ENCODE results near the gene RAX2. TPM values are rescaled to one million over a fixed set of nuclear protein-coding genes. Genes with fewer than 3 reads are reported as not detected.

Gene RAX2
- total and polyA plus RNA-seq, 9 of the 15 experiments (the other 6 are each of a cell fraction or from before 2014, with no cell fraction given) = not detected

DNA sequence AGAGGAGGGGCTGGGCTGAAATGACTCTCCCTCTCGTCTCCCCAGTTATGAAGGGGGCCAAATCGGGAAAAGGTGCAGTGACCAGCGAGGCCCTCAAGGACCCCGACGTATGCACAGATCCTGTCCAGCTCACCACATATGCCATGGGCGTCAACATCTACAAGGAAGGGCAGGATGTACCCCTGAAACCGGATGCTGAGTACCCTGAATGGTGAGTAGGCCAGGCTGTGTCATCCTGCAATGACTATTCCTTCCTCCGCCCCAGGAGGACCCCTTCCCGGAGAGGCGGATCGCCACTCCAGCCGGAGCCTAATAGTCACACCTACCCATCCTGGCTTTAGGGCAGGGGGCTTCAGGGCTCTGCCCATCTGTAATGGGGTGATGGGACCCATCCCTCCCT is 6.9 kb downstream of the RAX2 start:
- peak overlapping the region in 1 of 2 experiments; percentile 69; a peak in 2 of 4 replicates for H3K9ac ChIP-seq (ENCODE audit: insufficient read depth in 1 of 2, low read depth in 2 of 2, low read length in 2 of 2)
- no peak for FAIRE-seq
- no peaks in the 10 kb centered on the region for H3K9me1 ChIP-seq (ENCODE audit: control insufficient read depth, insufficient read depth, low read length)
- no peak for ATAC-seq
- H3K4me2 ChIP-seq (ENCODE audit: insufficient read depth, low read length) = no peak overlapping the region
- no peaks in the 10 kb centered on the region for H3K9me3 ChIP-seq (replicated peaks; ENCODE audit: control insufficient read depth, insufficient read depth, low read depth, low read length)
- no peak overlapping the region for H2AFZ ChIP-seq (ENCODE audit: low read depth, low read length)
- POLR2A ChIA-PET = interaction anchor here (4.0 kb wide), 1 partner anchor 8 kb away, joined by 48 read pairs; the partner anchor contains the start of gene RAX2
- intact Hi-C loops (cut with micrococcal nuclease) = no loop called here
- CTCF ChIA-PET (ENCODE audit: low intra/inter-chr PET ratio) = no interaction called here
- H3K27ac ChIP-seq (ENCODE audit: extremely low read depth, low read depth, low read length) = no peak overlapping the region
- peaks cover 20% of the 10 kb centered on the region for H3K79me2 ChIP-seq (ENCODE audit: control insufficient read depth, insufficient read depth, low read length)
- H3K4me3 ChIP-seq = no peak overlapping the region
- peaks cover 28% of the 10 kb centered on the region; the same call in 2 of the 3 replicates for H3K36me3 ChIP-seq (ENCODE audit: control insufficient read depth, insufficient read depth, low read length)
- no peaks in the 10 kb centered on the region for H3K27me3 ChIP-seq (ENCODE audit: control insufficient read depth in 2 of 2, insufficient read depth in 2 of 2, low read length in 2 of 2)
- in situ Hi-C loops (cut with MboI) = no loop called here
- TF ChIP-seq E2F3 (CRISPR knock-in tag; IDR thresholded peaks at IDR 0.05) (no peak), HNRNPK (IDR thresholded peaks at IDR 0.05; ENCODE audit: low read depth, low read length, poor library complexity, severe bottlenecking) (no peak), SIN3B (IDR thresholded peaks at IDR 0.05; ENCODE audit: low read depth) (no peak), NONO (IDR thresholded peaks at IDR 0.05; ENCODE audit: low read depth in 2 of 2, low read length in 1 of 2) (no peak), KLF1 (tag; IDR thresholded peaks at IDR 0.05) (no peak)
- no peaks in the 10 kb centered on the region for H4K20me1 ChIP-seq (replicated peaks; ENCODE audit: control insufficient read depth, insufficient read depth, low read length)
- DNase-seq (ENCODE audit: extremely low read depth in 1 of 4, low spot score in 3 of 4) = no peak
- no TSS peak for BruUV-seq (replicated peaks)
- peaks cover 8 to 43% of the 10 kb centered on the region in 2 experiments; a peak in 4 of 5 replicates for H3K4me1 ChIP-seq (replicated peaks in 1 of 2; ENCODE audit: control insufficient read depth in 2 of 2, insufficient read depth in 2 of 2, low read length in 2 of 2)
- 95% methylated on average over 12 of the region's 12 CpGs for WGBS (ENCODE audit: insufficient coverage, low coverage, missing lambda C conversion rate)

All from K562 (cell line).